ENCODE measurements around the gene SURF6.

SURF6 gene

GRCh38 chr9:133356391-133357091 lies 20.6 kb upstream of the SURF6 start, which contains the start of the genes SURF1 and SURF2 (continued):
- no peak for TF ChIP-seq ZNF138 (tag by site-specific recombination; IDR thresholded peaks at IDR 0.05; ENCODE audit: borderline replicate concordance)

GRCh38 chr9:133355881-133356357 lies 19.9 kb upstream of the SURF6 start:
- TF ChIP-seq ZBTB20 (tag by site-specific recombination; IDR thresholded peaks at IDR 0.05): no peak
- peak; percentile 19; the same call in 1 of the 2 replicates for TF ChIP-seq ZFP37 (tag by site-specific recombination; IDR thresholded peaks at IDR 0.05)
- TF ChIP-seq ZIC2 (tag by site-specific recombination; IDR thresholded peaks at IDR 0.05): peak; percentile 23; the same call in 1 of the 2 replicates
- 0 out of 2 replicates have a peak, but pooled peaks have one; percentile 3 for TF ChIP-seq ZNF335 (tag by site-specific recombination; conservative IDR thresholded peaks at IDR 0.05)
- peak; percentile 62; the same call in 1 of the 2 replicates for TF ChIP-seq ZNF76 (tag by site-specific recombination; IDR thresholded peaks at IDR 0.05; ENCODE audit: borderline replicate concordance, low read depth)
- no peak for TF ChIP-seq KLF8 (tag by site-specific recombination; IDR thresholded peaks at IDR 0.05)
- Histone ChIP-seq H3K36me3 (ENCODE audit: control insufficient read depth in 2 of 2, insufficient read depth in 1 of 2, low read length in 2 of 2) (peaks cover 11 to 76% of the 10 kb centered on the region in 2 experiments), H3K4me3 (ENCODE audit: low read depth, low read length) (peak overlapping the region; percentile 83), H3K27ac (ENCODE audit: extremely low read depth, low read depth, low read length) (peak overlapping the region; percentile 43; the same call in 1 of the 2 replicates), H3K4me1 (ENCODE audit: control insufficient read depth, insufficient read depth, low read length) (no peaks in the 10 kb centered on the region), H3K9me3 (ENCODE audit: control insufficient read depth, insufficient read depth, low read depth, low read length) (no peaks in the 10 kb centered on the region)
- ChIA-PET POLR2A (interaction anchor here (0.8 to 6.6 kb wide), 10 partner anchors 7 to 326 kb away, joined by 4 to 89 read pairs (median 5); partner anchors contain the start of genes CACFD1, GTF3C5, MED22 and RPL7A), CTCF (interaction anchor here (0.6 to 2.7 kb wide), 11 partner anchors 8 to 408 kb away, joined by 3 to 13 read pairs (median 3); partner anchors contain the start of gene SLC2A6)

DNA sequence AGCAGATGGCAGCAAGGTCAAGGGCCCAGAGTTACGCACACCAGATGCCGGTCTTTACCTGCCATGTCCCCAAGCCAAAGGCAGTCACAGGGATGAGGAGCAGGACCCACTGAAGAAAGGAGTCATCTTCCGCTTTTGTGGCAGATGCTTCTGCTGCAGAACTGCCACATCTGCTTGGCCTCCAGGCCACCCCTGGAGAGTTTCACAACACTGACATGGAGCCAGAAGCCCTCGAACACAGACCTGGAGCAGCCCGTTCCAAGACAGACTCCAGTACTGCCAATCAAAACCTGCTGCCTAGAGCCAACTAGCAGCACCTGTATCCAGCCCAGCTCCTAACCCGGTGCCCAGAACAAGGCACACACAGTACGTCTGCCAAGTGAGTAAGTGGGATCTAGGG lies 18.8 kb upstream of the SURF6 start:
- Histone ChIP-seq H3K4me1 (ENCODE audit: control insufficient read depth, insufficient read depth, low read length) (no peaks in the 10 kb centered on the region), H3K36me3 (ENCODE audit: control insufficient read depth in 2 of 2, insufficient read depth in 1 of 2, low read length in 2 of 2) (peaks cover 16 to 76% of the 10 kb centered on the region in 2 experiments), H3K4me3 (ENCODE audit: low read depth, low read length) (no peak overlapping the region), H3K9me3 (ENCODE audit: control insufficient read depth, insufficient read depth, low read depth, low read length) (no peaks in the 10 kb centered on the region), H3K27ac (ENCODE audit: extremely low read depth, low read depth, low read length) (no peak overlapping the region)
- TF ChIP-seq ZBTB17 (tag by site-specific recombination; IDR thresholded peaks at IDR 0.05): 0 out of 2 replicates have a peak, but pooled peaks have one; percentile 50
- TF ChIP-seq BCL11A (tag by site-specific recombination; IDR thresholded peaks at IDR 0.05; ENCODE audit: low read depth): 0 out of 2 replicates have a peak, but pooled peaks have one; percentile 11
- TF ChIP-seq, protein P1, sequence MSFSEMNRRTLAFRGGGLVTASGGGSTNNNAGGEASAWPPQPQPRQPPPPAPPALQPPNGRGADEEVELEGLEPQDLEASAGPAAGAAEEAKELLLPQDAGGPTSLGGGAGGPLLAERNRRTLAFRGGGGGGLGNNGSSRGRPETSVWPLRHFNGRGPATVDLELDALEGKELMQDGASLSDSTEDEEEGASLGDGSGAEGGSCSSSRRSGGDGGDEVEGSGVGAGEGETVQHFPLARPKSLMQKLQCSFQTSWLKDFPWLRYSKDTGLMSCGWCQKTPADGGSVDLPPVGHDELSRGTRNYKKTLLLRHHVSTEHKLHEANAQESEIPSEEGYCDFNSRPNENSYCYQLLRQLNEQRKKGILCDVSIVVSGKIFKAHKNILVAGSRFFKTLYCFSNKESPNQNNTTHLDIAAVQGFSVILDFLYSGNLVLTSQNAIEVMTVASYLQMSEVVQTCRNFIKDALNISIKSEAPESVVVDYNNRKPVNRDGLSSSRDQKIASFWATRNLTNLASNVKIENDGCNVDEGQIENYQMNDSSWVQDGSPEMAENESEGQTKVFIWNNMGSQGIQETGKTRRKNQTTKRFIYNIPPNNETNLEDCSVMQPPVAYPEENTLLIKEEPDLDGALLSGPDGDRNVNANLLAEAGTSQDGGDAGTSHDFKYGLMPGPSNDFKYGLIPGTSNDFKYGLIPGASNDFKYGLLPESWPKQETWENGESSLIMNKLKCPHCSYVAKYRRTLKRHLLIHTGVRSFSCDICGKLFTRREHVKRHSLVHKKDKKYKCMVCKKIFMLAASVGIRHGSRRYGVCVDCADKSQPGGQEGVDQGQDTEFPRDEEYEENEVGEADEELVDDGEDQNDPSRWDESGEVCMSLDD (tag by site-specific recombination; IDR thresholded peaks at IDR 0.05): no peak
- TF ChIP-seq IKZF3 (tag by site-specific recombination; IDR thresholded peaks at IDR 0.05): no peak
- TF ChIP-seq ZNF600 (tag by site-specific recombination; IDR thresholded peaks at IDR 0.05): peak; percentile 72
- TF ChIP-seq, protein P2, sequence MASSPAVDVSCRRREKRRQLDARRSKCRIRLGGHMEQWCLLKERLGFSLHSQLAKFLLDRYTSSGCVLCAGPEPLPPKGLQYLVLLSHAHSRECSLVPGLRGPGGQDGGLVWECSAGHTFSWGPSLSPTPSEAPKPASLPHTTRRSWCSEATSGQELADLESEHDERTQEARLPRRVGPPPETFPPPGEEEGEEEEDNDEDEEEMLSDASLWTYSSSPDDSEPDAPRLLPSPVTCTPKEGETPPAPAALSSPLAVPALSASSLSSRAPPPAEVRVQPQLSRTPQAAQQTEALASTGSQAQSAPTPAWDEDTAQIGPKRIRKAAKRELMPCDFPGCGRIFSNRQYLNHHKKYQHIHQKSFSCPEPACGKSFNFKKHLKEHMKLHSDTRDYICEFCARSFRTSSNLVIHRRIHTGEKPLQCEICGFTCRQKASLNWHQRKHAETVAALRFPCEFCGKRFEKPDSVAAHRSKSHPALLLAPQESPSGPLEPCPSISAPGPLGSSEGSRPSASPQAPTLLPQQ (tag by site-specific recombination; IDR thresholded peaks at IDR 0.05): no peak
- peak; percentile 96 for TF ChIP-seq ZBTB6 (tag by site-specific recombination; IDR thresholded peaks at IDR 0.05)
- no peak for TF ChIP-seq KLF16 (tag by site-specific recombination; IDR thresholded peaks at IDR 0.05)
- no peak for TF ChIP-seq ZNF629 (tag by site-specific recombination; IDR thresholded peaks at IDR 0.05)
- POLR2A ChIA-PET: interaction anchor here (0.9 to 6.6 kb wide), 5 partner anchors 6 to 26 kb away, joined by 3 to 89 read pairs (median 4); partner anchors contain the start of genes MED22 and RPL7A
- CTCF ChIA-PET: interaction anchor here (0.7 to 2.0 kb wide), 5 partner anchors 7 to 130 kb away, joined by 3 to 10 read pairs (median 3); no protein-coding TSS in a partner anchor
